Smooth muscle cell (in vitro differentiated cells): ENCODE results near the gene CAMTA2. TPM values are rescaled to one million over a fixed set of nuclear protein-coding genes. Genes with fewer than 3 reads are reported as not detected.
A peak's percentile ranks its signal among the peaks of the same experiment; 100 is the strongest.

Experiments used
- DNase-seq: peaks from one replicate; lab custom pipeline; 2025; ENCODE audit not compliant: unreplicated experiment; lab: John Stamatoyannopoulos, UW
- H2AFZ ChIP-seq: fragments of 200-600 bp; sonication (generic); 2 replicates; pipeline ENCODE4 v1.6.0; 2016; ENCODE audit warnings: antibody characterized with exemption, low read depth, mild to moderate bottlenecking
- H3F3A ChIP-seq: fragments of 200-600 bp; sonication (generic); 2 replicates; pipeline ENCODE4 v1.6.0; 2017; ENCODE audit warnings: antibody characterized with exemption, low read depth
- H3K27ac ChIP-seq: fragments of 200-600 bp; sonication (generic); 2 replicates; pipeline ENCODE4 v1.5.1; 2016; ENCODE audit warnings: low read depth, mild to moderate bottlenecking
- H3K27me3 ChIP-seq: fragments of 200-600 bp; sonication (generic); 2 replicates; pipeline ENCODE4 v1.6.1; 2016; ENCODE audit warnings: low read depth, mild to moderate bottlenecking
- H3K36me3 ChIP-seq: fragments of 200-600 bp; sonication (generic); 2 replicates; pipeline ENCODE4 v1.5.1; 2016; ENCODE audit warnings: low read depth
- H3K4me1 ChIP-seq: fragments of 200-600 bp; sonication (generic); 2 replicates; pipeline ENCODE4 v1.5.1; 2016; ENCODE audit warnings: low read depth
- H3K4me2 ChIP-seq: fragments of 200-600 bp; sonication (generic); 2 replicates; pipeline ENCODE4 v1.6.0; 2016; ENCODE audit warnings: mild to moderate bottlenecking
- H3K4me3 ChIP-seq: fragments of 200-600 bp; sonication (generic); 2 replicates; pipeline ENCODE4 v1.5.1; 2016; ENCODE audit warnings: mild to moderate bottlenecking
- H3K79me2 ChIP-seq: fragments of 200-600 bp; sonication (generic); 2 replicates; pipeline ENCODE4 v1.6.0; 2016; ENCODE audit warnings: low read depth, mild to moderate bottlenecking
- H3K9ac ChIP-seq: fragments of 200-600 bp; sonication (generic); 2 replicates; pipeline ENCODE4 v1.6.0; 2016; ENCODE audit warnings: low read depth
- H3K9me3 ChIP-seq: fragments of 200-600 bp; sonication (generic); replicated peaks from 2 replicates; pipeline ENCODE4 v1.5.1; 2016; ENCODE audit warnings: low read depth
- H4K20me1 ChIP-seq: fragments of 200-600 bp; sonication (generic); 2 replicates; pipeline ENCODE4 v1.6.0; 2016; ENCODE audit warnings: low read depth
- WGBS: methylation state at CpG from one replicate; pipeline ENCODE4 v1.1.7; 2016; ENCODE audit warnings: low lambda C conversion rate; 5-methylcytosine and 5-hydroxymethylcytosine counted together
- polyA plus RNA-seq: library from polyadenylated mRNA; unstranded; fragments of >200 nt; fragmentation: Nextera tagmentation; extraction: Ambion mirVana; gene quantifications from 2 replicates; pipeline ENCODE4 v1.2.1, GENCODE V29; 2016
- total RNA-seq: library from RNA; depleted of rRNA; stranded (reverse); fragments of >200 nt; gene quantifications from 2 replicates; pipeline ENCODE4 v1.2.3, GENCODE V29; 2014
- TF ChIP-seq, protein P1 (sequence below): fragments of 200-600 bp; sonication (generic); IDR thresholded peaks from 2 replicates; pipeline ENCODE4 v1.5.1; 2017; ENCODE audit warnings: borderline replicate concordance, mild to moderate bottlenecking, antibody characterized with exemption; ENCODE audit not compliant: insufficient read depth, poor library complexity, severe bottlenecking

The CAMTA2 gene
- total and polyA plus RNA-seq, 2 experiments from 2014 or later, result 5.1 to 26.2 TPM

- Histone ChIP-seq H2AFZ (peak within 1 kb of the TSS; percentile 18), H3K4me3 (peak within 1 kb of the TSS; percentile 96), H3K27me3 (no peaks in the 10 kb centered on the region), H3F3A (peaks cover 34% of the 10 kb centered on the region), H3K27ac (peak within 1 kb of the TSS; percentile 96), H3K4me2 (peak within 1 kb of the TSS; percentile 90), H3K9ac (peak within 1 kb of the TSS; percentile 94), H3K36me3 (no peaks in the 10 kb centered on the region), H3K79me2 (peaks cover 44% of the 10 kb centered on the region), H3K9me3 (no peaks in the 10 kb centered on the region), H4K20me1 (peaks cover 37% of the 10 kb centered on the region), H3K4me1 (peaks cover 29% of the 10 kb centered on the region)
- DNase-seq, result peak; percentile 85
- TF ChIP-seq, protein P1, sequence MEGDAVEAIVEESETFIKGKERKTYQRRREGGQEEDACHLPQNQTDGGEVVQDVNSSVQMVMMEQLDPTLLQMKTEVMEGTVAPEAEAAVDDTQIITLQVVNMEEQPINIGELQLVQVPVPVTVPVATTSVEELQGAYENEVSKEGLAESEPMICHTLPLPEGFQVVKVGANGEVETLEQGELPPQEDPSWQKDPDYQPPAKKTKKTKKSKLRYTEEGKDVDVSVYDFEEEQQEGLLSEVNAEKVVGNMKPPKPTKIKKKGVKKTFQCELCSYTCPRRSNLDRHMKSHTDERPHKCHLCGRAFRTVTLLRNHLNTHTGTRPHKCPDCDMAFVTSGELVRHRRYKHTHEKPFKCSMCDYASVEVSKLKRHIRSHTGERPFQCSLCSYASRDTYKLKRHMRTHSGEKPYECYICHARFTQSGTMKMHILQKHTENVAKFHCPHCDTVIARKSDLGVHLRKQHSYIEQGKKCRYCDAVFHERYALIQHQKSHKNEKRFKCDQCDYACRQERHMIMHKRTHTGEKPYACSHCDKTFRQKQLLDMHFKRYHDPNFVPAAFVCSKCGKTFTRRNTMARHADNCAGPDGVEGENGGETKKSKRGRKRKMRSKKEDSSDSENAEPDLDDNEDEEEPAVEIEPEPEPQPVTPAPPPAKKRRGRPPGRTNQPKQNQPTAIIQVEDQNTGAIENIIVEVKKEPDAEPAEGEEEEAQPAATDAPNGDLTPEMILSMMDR, result no peak
- WGBS, result under 1% methylated on average over 44 of the region's 59 CpGs
These were observed 39.1 kb downstream of the CAMTA2 start, which contains the start of gene PFN1 for GRCh38 chr17:4948166-4948930. TSS of gene PFN1 (minus strand) at chr17:4948530. CDS start at chr17:4948394, 136 bp downstream.

DNA sequence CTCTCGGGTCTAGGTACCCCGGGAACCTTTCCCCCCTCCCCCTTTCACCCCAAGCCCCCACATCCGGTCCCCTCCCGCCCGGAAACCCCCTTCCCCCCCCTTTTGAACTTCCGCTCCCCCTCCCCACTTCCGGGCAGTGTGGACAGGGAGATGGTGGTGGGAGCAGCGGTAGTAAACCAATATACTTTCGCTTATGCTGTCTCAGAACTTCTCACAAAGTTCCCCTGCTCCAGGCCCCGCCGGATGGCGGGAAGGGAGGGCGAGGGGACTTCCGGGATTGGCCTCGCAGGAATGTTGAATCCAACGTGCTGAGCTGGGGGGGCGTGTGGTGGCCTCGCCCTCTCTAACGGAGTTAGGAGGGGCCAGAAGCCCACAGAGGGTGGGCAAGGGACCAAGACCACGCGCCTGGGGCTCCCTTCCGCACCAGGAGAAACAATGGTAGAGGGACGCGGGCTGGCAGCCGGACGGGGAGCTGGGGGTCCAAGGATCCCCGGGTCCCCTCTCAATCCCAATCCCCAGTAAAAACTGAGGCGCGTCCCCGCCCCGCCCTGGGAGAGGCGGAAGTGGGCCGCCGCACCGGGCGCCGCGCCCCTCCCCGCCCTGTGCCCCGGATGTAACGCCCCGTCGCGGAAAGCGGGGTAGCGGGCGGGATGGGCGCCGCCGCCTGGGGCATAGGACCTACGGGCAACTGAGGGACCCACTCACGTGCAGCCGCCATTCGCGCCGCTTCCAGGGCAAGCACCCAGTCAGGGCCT is 39.9 kb downstream of the CAMTA2 start:
- Histone ChIP-seq H3F3A (peaks cover 40% of the 10 kb centered on the region), H2AFZ (no peak overlapping the region), H3K4me1 (peaks cover 29% of the 10 kb centered on the region), H3K36me3 (no peaks in the 10 kb centered on the region), H3K79me2 (peaks cover 50% of the 10 kb centered on the region), H3K4me2 (peak overlapping the region; percentile 90), H3K27ac (peak overlapping the region; percentile 96), H3K4me3 (peak overlapping the region; percentile 96), H3K9me3 (no peaks in the 10 kb centered on the region), H3K9ac (peak overlapping the region; percentile 94), H3K27me3 (no peaks in the 10 kb centered on the region), H4K20me1 (peaks cover 37% of the 10 kb centered on the region)
- 1% methylated on average over 14 of the region's 56 CpGs for WGBS
- TF ChIP-seq, protein P1, result no peak
- peak; percentile 38 for DNase-seq

GRCh38 chr17:4947010-4947410 is 40.5 kb downstream of the CAMTA2 start:
- WGBS, result 0% methylated on average over 6 of the region's 7 CpGs

More at GRCh38 chr17:4947010-4947410, 40.5 kb downstream of the CAMTA2 start:
- TF ChIP-seq, protein P1, result no peak
- peak overlapping the region; percentile 96 for H3K27ac ChIP-seq
- no peak overlapping the region for H2AFZ ChIP-seq
- H3K27me3 ChIP-seq, result no peaks in the 10 kb centered on the region
- no peak for DNase-seq
- H3K79me2 ChIP-seq, result peaks cover 54% of the 10 kb centered on the region
- no peaks in the 10 kb centered on the region for H3K36me3 ChIP-seq
- peak overlapping the region; percentile 96 for H3K4me3 ChIP-seq
- H4K20me1 ChIP-seq, result peaks cover 37% of the 10 kb centered on the region
- H3K4me1 ChIP-seq, result peaks cover 29% of the 10 kb centered on the region
- peaks cover 41% of the 10 kb centered on the region for H3F3A ChIP-seq
- peak overlapping the region; percentile 90 for H3K4me2 ChIP-seq
- H3K9me3 ChIP-seq, result no peaks in the 10 kb centered on the region
- peak overlapping the region; percentile 94 for H3K9ac ChIP-seq
